Measurements from ENCODE around the gene PRPF40B. TPM values are rescaled to one million over a fixed set of nuclear protein-coding genes. Genes with fewer than 3 reads are reported as not detected.

Gene PRPF40B
- total and polyA plus RNA-seq, 2 donors from 2014 or later, result 20.1 to 33.3 TPM

DNA sequence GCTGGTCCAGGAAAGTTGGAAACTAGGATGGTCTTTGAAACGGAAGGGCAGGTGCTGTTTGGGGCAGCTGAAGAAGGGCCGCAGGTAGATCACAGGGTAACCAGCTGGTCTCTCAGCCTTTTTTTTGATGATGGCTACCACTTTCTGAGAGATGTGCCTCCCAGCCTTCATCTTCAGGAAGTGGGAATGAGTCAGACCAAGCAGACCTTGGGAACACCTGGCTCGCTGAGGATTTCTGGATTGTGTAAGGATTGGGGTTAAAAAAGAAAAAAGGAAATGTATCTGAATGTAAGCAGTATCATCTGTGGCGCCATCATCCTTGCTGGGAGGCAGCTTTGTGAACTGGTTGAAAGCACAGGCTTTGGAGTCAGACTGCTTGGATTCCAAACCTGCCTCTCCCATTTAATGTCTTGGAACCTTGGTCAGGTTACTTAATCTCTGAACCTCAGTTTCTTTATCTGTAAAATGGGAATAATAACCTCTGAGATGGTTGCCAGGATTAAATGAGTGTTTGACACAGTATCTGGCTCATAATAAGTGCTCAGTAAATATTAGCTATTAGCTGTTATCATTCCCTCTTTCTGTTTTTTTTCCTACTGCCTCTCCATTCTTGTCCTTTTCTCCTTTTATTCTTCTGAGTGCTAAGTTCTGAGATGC is 1.7 kb downstream of the PRPF40B start:
- Histone ChIP-seq H3K27ac (ENCODE audit: low read depth in 2 of 2, low read length in 2 of 2) (no peak overlapping the region), H3K9ac (ENCODE audit: low read length in 3 of 3) (no peak overlapping the region), H3K9me3 (ENCODE audit: control insufficient read depth in 2 of 3, insufficient read depth in 1 of 3, low read length in 3 of 3) (no peaks in the 10 kb centered on the region), H3K4me1 (ENCODE audit: control insufficient read depth in 2 of 3, insufficient read depth in 2 of 3, low read depth in 1 of 3, low read length in 3 of 3) (peaks cover 3 to 6% (median 4%) of the 10 kb centered on the region in 3 donors), H3K27me3 (ENCODE audit: control insufficient read depth, insufficient read depth, low read length) (no peaks in the 10 kb centered on the region), H3K4me3 (ENCODE audit: low read length in 3 of 3) (no peak overlapping the region), H3K36me3 (ENCODE audit: control insufficient read depth in 2 of 3, insufficient read depth in 3 of 3, low read length in 3 of 3) (no peaks in the 10 kb centered on the region)
- DNase-seq, result no peak
- no peak for FAIRE-seq
- intact Hi-C loops (cut with DNase I), result no loop called here
- TF ChIP-seq, protein P1, sequence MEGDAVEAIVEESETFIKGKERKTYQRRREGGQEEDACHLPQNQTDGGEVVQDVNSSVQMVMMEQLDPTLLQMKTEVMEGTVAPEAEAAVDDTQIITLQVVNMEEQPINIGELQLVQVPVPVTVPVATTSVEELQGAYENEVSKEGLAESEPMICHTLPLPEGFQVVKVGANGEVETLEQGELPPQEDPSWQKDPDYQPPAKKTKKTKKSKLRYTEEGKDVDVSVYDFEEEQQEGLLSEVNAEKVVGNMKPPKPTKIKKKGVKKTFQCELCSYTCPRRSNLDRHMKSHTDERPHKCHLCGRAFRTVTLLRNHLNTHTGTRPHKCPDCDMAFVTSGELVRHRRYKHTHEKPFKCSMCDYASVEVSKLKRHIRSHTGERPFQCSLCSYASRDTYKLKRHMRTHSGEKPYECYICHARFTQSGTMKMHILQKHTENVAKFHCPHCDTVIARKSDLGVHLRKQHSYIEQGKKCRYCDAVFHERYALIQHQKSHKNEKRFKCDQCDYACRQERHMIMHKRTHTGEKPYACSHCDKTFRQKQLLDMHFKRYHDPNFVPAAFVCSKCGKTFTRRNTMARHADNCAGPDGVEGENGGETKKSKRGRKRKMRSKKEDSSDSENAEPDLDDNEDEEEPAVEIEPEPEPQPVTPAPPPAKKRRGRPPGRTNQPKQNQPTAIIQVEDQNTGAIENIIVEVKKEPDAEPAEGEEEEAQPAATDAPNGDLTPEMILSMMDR (IDR thresholded peaks at IDR 0.05; ENCODE audit: borderline replicate concordance, extremely low read depth, insufficient read depth), result no peak

- peaks cover 3 to 6% (median 4%) of the 10 kb centered on the region in 3 donors for H3K4me1 ChIP-seq (ENCODE audit: control insufficient read depth in 2 of 3, insufficient read depth in 2 of 3, low read depth in 1 of 3, low read length in 3 of 3)
- TF ChIP-seq, protein P1 (IDR thresholded peaks at IDR 0.05; ENCODE audit: borderline replicate concordance, extremely low read depth, insufficient read depth), result no peak
- H3K27ac ChIP-seq (ENCODE audit: low read depth in 2 of 2, low read length in 2 of 2), result no peak overlapping the region
- intact Hi-C loops (cut with DNase I), result no loop called here
- no peak overlapping the region for H3K9ac ChIP-seq (ENCODE audit: low read length in 3 of 3)
- no peak overlapping the region for H3K4me3 ChIP-seq (ENCODE audit: low read length in 3 of 3)
- no peaks in the 10 kb centered on the region for H3K36me3 ChIP-seq (ENCODE audit: control insufficient read depth in 2 of 3, insufficient read depth in 3 of 3, low read length in 3 of 3)
- H3K9me3 ChIP-seq (ENCODE audit: control insufficient read depth in 2 of 3, insufficient read depth in 1 of 3, low read length in 3 of 3), result no peaks in the 10 kb centered on the region
- FAIRE-seq, result no peak
- no peaks in the 10 kb centered on the region for H3K27me3 ChIP-seq (ENCODE audit: control insufficient read depth, insufficient read depth, low read length)
- no peak for DNase-seq
Measured at GRCh38 chr12:49626169-49626835, 2.9 kb downstream of the PRPF40B start.

DNA sequence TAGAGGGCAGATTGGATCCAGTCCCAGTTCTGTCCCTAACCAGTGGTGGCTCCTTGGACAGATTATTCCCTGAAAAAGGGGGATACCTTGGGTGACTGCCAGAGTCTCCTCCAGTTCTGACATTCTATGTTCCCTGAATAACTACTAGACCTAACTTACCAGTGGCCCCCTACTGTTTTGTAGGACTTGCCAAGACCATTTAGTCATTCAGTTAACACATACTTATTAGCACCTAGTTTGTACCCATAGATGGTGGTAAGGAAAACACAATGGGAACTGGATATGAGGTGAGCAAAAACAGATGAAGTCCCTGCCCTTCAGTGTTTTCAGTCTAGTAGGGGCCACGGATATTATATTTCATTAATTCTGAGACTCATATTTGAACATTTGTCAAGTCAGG is 3.5 kb downstream of the PRPF40B start:
- no peak overlapping the region for H3K4me3 ChIP-seq (ENCODE audit: low read length in 3 of 3)
- TF ChIP-seq, protein P1 (IDR thresholded peaks at IDR 0.05; ENCODE audit: borderline replicate concordance, extremely low read depth, insufficient read depth), result no peak
- H3K9ac ChIP-seq (ENCODE audit: low read length in 3 of 3), result no peak overlapping the region
- no peaks in the 10 kb centered on the region for H3K27me3 ChIP-seq (ENCODE audit: control insufficient read depth, insufficient read depth, low read length)
- DNase-seq, result no peak
- intact Hi-C loops (cut with DNase I), result no loop called here
- H3K27ac ChIP-seq (ENCODE audit: low read depth in 2 of 2, low read length in 2 of 2), result no peak overlapping the region
- H3K9me3 ChIP-seq (ENCODE audit: control insufficient read depth in 2 of 3, insufficient read depth in 1 of 3, low read length in 3 of 3), result no peaks in the 10 kb centered on the region
- peaks cover 0 to 2% (median under 1%) of the 10 kb centered on the region in 3 donors for H3K4me1 ChIP-seq (ENCODE audit: control insufficient read depth in 2 of 3, insufficient read depth in 2 of 3, low read depth in 1 of 3, low read length in 3 of 3)
- no peak for FAIRE-seq
- no peaks in the 10 kb centered on the region for H3K36me3 ChIP-seq (ENCODE audit: control insufficient read depth in 2 of 3, insufficient read depth in 3 of 3, low read length in 3 of 3)

Measured in kidney (tissue), 14 donors.